Ectodermal cell (in vitro differentiated cells): ENCODE data around the gene IPP.
"Not testable (repeated sequence)": the region's sequence is repeated elsewhere in the genome, so short reads cannot be mapped to it uniquely, and the experiment has no call there.

Experiments used
- H3K27ac ChIP-seq: 2 replicates; pipeline ENCODE4 v1.7.0; 2013; ENCODE audit warnings: mild to moderate bottlenecking, low read depth, low read length; ENCODE audit not compliant: insufficient read depth, poor library complexity, severe bottlenecking
- H3K27me3 ChIP-seq: 2 replicates; pipeline ENCODE4 v1.7.0; 2013; ENCODE audit warnings: mild to moderate bottlenecking, low read length; ENCODE audit not compliant: insufficient read depth, control insufficient read depth, poor library complexity, severe bottlenecking
- H3K36me3 ChIP-seq: one replicate; pipeline ENCODE4 v1.7.0; 2013; ENCODE audit warnings: low read length; ENCODE audit not compliant: control insufficient read depth, insufficient read depth
- H3K4me1 ChIP-seq: one replicate; pipeline ENCODE4 v1.7.0; 2013; ENCODE audit warnings: low read length; ENCODE audit not compliant: control insufficient read depth, insufficient read depth
- H3K4me3 ChIP-seq: 2 replicates; pipeline ENCODE4 v1.7.0; 2013; ENCODE audit warnings: low read depth, low read length, control low read depth; ENCODE audit not compliant: insufficient read depth
- H3K9me3 ChIP-seq: 2 replicates; pipeline ENCODE4 v1.7.0; 2013; ENCODE audit warnings: mild to moderate bottlenecking, low read length, moderate library complexity; ENCODE audit not compliant: control insufficient read depth
- WGBS, 2 experiments: methylation state at CpG; one replicate each; pipeline ENCODE4 v1.1.7; 2013; ENCODE audit warnings: missing lambda C conversion rate in 2 of 2; 5-methylcytosine and 5-hydroxymethylcytosine counted together

IPP gene

DNA sequence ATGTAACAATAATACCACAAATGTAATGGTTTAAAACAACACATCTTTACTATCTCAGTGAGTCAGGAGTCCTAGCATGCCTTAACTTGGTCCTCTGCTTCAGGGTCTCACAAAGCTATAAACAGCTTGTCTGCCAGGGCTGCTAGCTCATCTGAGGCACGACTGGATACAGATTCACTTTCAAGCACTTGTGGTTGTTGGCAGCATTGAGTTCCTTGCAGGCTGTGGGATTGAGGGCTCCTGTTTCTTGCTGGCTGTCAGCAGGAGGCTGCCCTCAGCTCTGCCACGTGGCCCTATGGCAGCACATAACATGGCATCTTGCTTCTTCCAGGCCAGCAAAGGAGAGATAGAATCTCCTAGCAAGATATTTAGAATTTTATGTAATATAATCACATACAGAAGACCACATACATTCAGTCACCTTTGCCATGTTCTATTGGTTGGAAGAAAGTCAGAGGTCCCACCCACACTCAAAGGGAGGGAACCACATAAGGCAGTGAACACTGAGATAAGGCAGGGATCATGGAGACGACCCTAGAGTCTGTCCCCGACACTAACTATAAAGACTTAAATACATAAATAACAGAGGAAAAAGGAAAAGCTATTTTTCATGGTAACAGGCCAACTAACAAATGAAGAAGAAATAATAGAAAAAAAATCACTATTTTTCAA is 18.9 kb upstream of the IPP start:
- H3K27ac ChIP-seq = no peak overlapping the region
- 32 to 50% methylated on average over 2 to 4 of the region's 4 CpGs for WGBS, 2 experiments
- H3K4me1 ChIP-seq = no peaks in the 10 kb centered on the region

GRCh38 chr1:45767035-45767434 is 16.6 kb upstream of the IPP start:
- H3K4me1 ChIP-seq = no peaks in the 10 kb centered on the region
- H3K36me3 ChIP-seq = no peaks in the 10 kb centered on the region
- no peaks in the 10 kb centered on the region for H3K27me3 ChIP-seq
- H3K4me3 ChIP-seq = no peak overlapping the region
- H3K27ac ChIP-seq = no peak overlapping the region
- H3K9me3 ChIP-seq = no peaks in the 10 kb centered on the region
- WGBS, 2 experiments = 83 to 86% methylated on average over 4 to 6 of the region's 6 CpGs

More for the DNA sequence above, 18.9 kb upstream of the IPP start:
- H3K27me3 ChIP-seq = no peaks in the 10 kb centered on the region
- no peak overlapping the region for H3K4me3 ChIP-seq
- H3K36me3 ChIP-seq = no peaks in the 10 kb centered on the region
- H3K9me3 ChIP-seq = no peaks in the 10 kb centered on the region

- 83 to 89% methylated on average over 11 to 12 of the region's 13 CpGs for WGBS, 2 experiments
Observed at GRCh38 chr1:45765999-45766792, 15.7 kb upstream of the IPP start.

DNA sequence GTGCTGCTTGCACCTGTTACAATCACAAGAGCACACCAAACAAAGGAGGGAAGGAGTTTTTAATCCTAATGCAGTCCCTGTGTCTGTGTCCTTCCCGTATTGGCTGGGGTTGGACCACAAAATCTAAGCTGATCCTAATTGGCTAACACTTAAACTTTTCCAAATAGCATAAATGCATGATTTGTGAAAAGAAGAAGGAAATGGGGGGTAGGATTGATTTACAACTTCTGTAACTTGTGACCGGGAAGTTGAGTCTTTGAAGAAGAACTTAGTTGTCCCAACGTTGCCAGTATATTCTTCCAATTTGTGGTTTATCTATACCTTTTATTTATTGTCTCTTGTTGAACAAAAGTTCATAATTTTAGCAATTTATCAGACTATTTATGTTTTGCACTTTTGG is 11.8 kb upstream of the IPP start:
- WGBS, 2 experiments = 88 to 90% methylated on average over 2 of the region's 3 CpGs
- no peaks in the 10 kb centered on the region for H3K4me1 ChIP-seq
- H3K4me3 ChIP-seq = no peak overlapping the region
- H3K9me3 ChIP-seq = no peaks in the 10 kb centered on the region
- H3K27ac ChIP-seq = no peak overlapping the region
- no peaks in the 10 kb centered on the region for H3K27me3 ChIP-seq
- H3K36me3 ChIP-seq = no peaks in the 10 kb centered on the region

More at GRCh38 chr1:45765999-45766792, 15.7 kb upstream of the IPP start:
- no peaks in the 10 kb centered on the region for H3K9me3 ChIP-seq
- H3K36me3 ChIP-seq = no peaks in the 10 kb centered on the region
- H3K27ac ChIP-seq = no peak overlapping the region
- H3K27me3 ChIP-seq = no peaks in the 10 kb centered on the region
- H3K4me1 ChIP-seq = no peaks in the 10 kb centered on the region
- H3K4me3 ChIP-seq = no peak overlapping the region

DNA sequence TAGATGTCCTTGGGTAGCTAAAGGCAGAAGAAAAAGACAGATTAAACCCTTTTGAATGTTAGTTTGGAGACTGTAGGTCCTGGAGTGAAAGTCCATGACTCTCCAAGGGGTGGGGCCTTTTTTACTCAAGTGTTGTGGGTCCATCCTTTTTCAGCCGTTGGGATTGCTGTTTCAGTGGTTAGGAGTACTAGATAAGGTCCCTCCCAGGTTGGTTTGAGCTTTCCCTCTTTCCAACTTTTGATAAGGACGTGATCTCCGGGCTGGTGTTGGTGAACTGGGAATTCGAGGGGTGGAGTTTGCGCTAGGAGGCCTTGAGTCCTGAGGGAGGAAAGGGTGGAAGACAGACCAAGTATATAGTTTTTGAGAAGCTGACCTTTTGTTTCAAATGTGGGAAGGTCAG is 5.2 kb upstream of the IPP start:
- Histone ChIP-seq H3K36me3 (no peaks in the 10 kb centered on the region), H3K27me3 (no peaks in the 10 kb centered on the region), H3K9me3 (no peaks in the 10 kb centered on the region), H3K27ac (no peak overlapping the region), H3K4me3 (no peak overlapping the region), H3K4me1 (no peaks in the 10 kb centered on the region)
- 81 to 85% methylated on average over 5 of the region's 5 CpGs for WGBS, 2 experiments

DNA sequence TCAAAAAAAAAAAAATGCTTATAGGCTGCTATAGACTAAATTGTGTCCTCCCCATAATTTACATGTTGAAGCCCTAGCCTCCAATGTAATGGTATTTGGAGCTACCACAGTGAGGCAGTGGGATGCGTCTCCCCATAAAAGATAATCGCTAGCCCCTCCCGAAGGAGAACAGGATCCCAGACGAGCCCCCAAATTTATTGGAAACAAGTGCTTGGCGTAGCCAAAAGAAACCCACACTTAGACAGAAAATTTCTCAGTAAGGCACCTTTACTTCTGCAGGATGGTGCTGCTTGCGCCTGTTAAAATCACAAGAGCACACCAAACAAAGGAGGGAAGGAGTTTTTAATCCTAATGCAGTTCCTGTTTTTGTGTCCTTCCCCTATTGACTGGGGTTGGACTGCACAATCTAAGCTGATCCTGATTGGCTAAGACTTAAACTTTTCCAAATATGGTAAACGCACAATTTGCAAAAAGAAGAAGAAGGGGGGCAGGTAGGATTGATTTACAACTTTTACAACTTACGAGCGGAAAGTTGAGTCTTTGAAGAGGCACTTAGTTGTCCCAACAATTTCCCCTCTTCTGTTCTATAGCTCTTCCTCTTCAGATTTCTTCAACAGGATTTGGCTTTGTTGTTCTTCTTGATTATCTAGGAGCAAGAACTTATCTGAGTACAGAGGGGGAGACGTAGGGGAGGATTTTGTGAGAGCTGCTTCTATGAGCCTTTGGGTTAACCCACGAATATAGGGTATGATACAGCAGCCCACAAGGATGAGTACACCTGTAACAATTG is 3.0 kb upstream of the IPP start:
- Histone ChIP-seq H3K4me3 (no peak overlapping the region), H3K27ac (no peak overlapping the region), H3K36me3 (no peaks in the 10 kb centered on the region), H3K9me3 (no peaks in the 10 kb centered on the region), H3K4me1 (no peaks in the 10 kb centered on the region), H3K27me3 (no peaks in the 10 kb centered on the region)
- WGBS, 2 experiments = 93 to 95% methylated on average over 11 of the region's 11 CpGs

DNA sequence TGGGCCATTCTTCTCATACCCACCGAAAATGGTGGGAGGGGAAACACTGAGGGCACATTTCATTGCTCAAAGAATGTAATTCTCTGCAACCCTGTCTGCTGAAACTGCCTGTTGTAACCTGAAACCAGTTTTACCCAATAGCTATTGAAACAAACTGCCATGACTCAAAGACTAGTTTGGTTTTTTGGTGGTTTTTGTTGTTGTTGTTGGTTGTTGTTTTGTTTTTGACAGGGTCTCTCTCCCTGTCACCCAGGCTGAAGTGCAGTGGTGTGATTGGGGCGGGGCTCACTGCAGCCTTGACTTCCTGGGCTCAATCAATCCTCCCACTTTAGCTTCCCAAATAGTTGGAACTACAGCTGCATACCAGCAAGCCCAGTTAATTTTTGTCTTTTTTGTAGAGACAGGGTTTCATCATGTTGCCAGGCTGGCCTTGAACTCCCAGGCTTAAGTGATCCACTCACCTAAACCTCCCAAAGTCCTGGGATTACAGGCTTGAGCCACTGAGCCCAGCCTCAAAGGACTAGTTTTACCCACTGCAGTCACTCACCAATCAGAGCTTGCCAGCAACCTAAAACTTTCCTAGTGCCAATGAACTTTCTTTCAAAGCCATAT is 2.1 kb upstream of the IPP start:
- H3K36me3 ChIP-seq = no peaks in the 10 kb centered on the region
- H3K4me3 ChIP-seq = no peak overlapping the region
- 86 to 89% methylated on average over 2 of the region's 2 CpGs for WGBS, 2 experiments
- no peaks in the 10 kb centered on the region for H3K4me1 ChIP-seq
- no peak overlapping the region for H3K27ac ChIP-seq
- H3K9me3 ChIP-seq = no peaks in the 10 kb centered on the region
- no peaks in the 10 kb centered on the region for H3K27me3 ChIP-seq

GRCh38 chr1:45752014-45752413 is 1.6 kb upstream of the IPP start:
- Histone ChIP-seq H3K9me3 (no peaks in the 10 kb centered on the region), H3K4me1 (no peaks in the 10 kb centered on the region), H3K27ac (no peak overlapping the region), H3K4me3 (no peak overlapping the region), H3K27me3 (no peaks in the 10 kb centered on the region), H3K36me3 (no peaks in the 10 kb centered on the region)
- 94 to 96% methylated on average over 2 of the region's 2 CpGs for WGBS, 2 experiments

GRCh38 chr1:45751039-45751838 is 786 bp upstream of the IPP start:
- H3K27me3 ChIP-seq, H3K9me3 ChIP-seq, H3K36me3 ChIP-seq, H3K4me1 ChIP-seq: not testable (repeated sequence)
- 87 to 89% methylated on average over 23 of the region's 24 CpGs for WGBS, 2 experiments
- peak overlapping the region; percentile 39 for H3K4me3 ChIP-seq
- peak overlapping the region; percentile 94 for H3K27ac ChIP-seq
